K562 (cell line): ENCODE data around the gene ZNF302.

Experiments
- ZNF143 ChIP-seq: sonication (generic); formaldehyde crosslinking; IDR thresholded peaks from 2 replicates; pipeline ENCODE4 v1.9.0; 2022; ENCODE audit warnings: mild to moderate bottlenecking, missing genetic modification reagents
- TF ChIP-seq, protein P1 (sequence below), 2 experiments: fragments of 250-450 bp in 1 of 2; fragments of 450-650 bp in 1 of 2; sonication (Bioruptor Pico) in 1 of 2; IDR thresholded peaks; 2 replicates each; pipeline versions ENCODE4 v1.6.1 to v1.8.0; 2016 to 2021; ENCODE audit warnings: mild to moderate bottlenecking in 2 of 2, moderate library complexity in 2 of 2, missing compliant biosample characterization in 1 of 2, missing genetic modification characterization in 1 of 2

DNA sequence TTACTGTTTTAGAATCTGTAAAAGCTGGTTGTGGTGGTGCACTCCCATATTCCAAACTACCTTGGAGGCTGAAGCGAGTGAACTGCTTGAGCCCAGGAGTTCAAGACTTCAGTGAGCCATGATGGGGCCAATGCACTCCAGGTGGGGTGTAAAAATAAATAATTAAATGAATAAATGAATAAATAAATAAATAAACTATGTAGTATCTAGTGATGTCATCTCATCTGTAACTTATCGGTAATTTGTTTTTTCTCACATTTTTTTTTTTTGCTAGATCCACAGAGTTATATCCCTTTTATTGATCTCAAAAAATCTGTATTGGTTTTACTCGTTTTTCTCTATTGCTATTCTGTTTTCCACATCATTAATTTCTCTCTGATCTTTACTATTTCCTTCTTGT is 5.5 kb upstream of the ZNF302 start:
- TF ChIP-seq ZNF143 (CRISPR knock-in tag) = no peak
- TF ChIP-seq, protein P1, sequence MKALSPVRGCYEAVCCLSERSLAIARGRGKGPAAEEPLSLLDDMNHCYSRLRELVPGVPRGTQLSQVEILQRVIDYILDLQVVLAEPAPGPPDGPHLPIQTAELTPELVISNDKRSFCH (CRISPR knock-in tag; IDR thresholded peaks at IDR 0.05) = no peak
- TF ChIP-seq, protein P1 (tag; IDR thresholded peaks at IDR 0.05) = no peak
